Measurements from ENCODE around the gene ZNF2. TPM values are rescaled to one million over a fixed set of nuclear protein-coding genes. Genes with fewer than 3 reads are reported as not detected.

The ZNF2 gene
- total RNA-seq (2021) (2.4 to 3.5 TPM (median 3.4 TPM) in 3 replicates), Bru-seq, nascent RNA (percentile 71 among the genes with signal in this experiment)
- long read RNA-seq, experiment 1, transcript ZNF2-203 (5 exons, 2,601 nt): major isoform, 7 of 10 reads
- long read RNA-seq, experiment 1, partial matches to known transcripts: 1 of 10 reads
- long read RNA-seq, experiment 1, other reads (novel, unspliced or antisense): 2 of 10 reads
- long read RNA-seq, experiment 2, partial matches to known transcripts: 0 of 3 reads
- long read RNA-seq, experiment 2, other reads (novel, unspliced or antisense): 3 of 3 reads
- long read RNA-seq, experiment 3, partial matches to known transcripts: 0 of 1 reads
- long read RNA-seq, experiment 3, other reads (novel, unspliced or antisense): 0 of 1 reads

- peak; percentile 99 for ATAC-seq
- H3K4me3 Mint-ChIP-seq: peak within 1 kb of the TSS; percentile 98
- H3K27me3 Mint-ChIP-seq (ENCODE audit: low read depth): peaks cover 1% of the 10 kb centered on the region; the same call in 1 of the 2 replicates
- CTCF ChIA-PET: interaction anchor here (0.6 to 2.6 kb wide), 6 partner anchors 40 to 228 kb away, joined by 3 to 9 read pairs (median 4); no protein-coding TSS in a partner anchor
- DNase-seq (ENCODE audit: low spot score): peak; percentile 98
- POLR2A ChIA-PET: interaction anchor here (0.6 to 1.7 kb wide), 2 partner anchors 44 to 79 kb away, joined by 4 to 6 read pairs; partner anchors contain the start of gene MRPS5
- H3K4me1 Mint-ChIP-seq: peaks cover 20% of the 10 kb centered on the region
- no peaks in the 10 kb centered on the region for H3K36me3 Mint-ChIP-seq
- peak within 1 kb of the TSS; percentile 96 for H3K27ac Mint-ChIP-seq
- H3K9me3 Mint-ChIP-seq: no peaks in the 10 kb centered on the region
- TF ChIP-seq CREM (CRISPR knock-in tag; IDR thresholded peaks at IDR 0.05): peak; percentile 96
- TF ChIP-seq SP1 (CRISPR knock-in tag; conservative IDR thresholded peaks at IDR 0.05): peak; percentile 56; the same call in 1 of the 2 replicates
- peak; percentile 64 for TF ChIP-seq USF2 (CRISPR knock-in tag; IDR thresholded peaks at IDR 0.05)
- TF ChIP-seq E2F4 (CRISPR knock-in tag; IDR thresholded peaks at IDR 0.05; ENCODE audit: borderline replicate concordance, low read depth): no peak
- no peak for TF ChIP-seq ZSCAN18 (CRISPR knock-in tag; IDR thresholded peaks at IDR 0.05)
- 0 out of 2 replicates have a peak, but pooled peaks have one; percentile 16 for TF ChIP-seq FOXP1 (CRISPR knock-in tag; IDR thresholded peaks at IDR 0.05; ENCODE audit: borderline replicate concordance)
- no peak for TF ChIP-seq ZNF232 (CRISPR knock-in tag; IDR thresholded peaks at IDR 0.05)
- no peak for TF ChIP-seq NR3C1 (CRISPR knock-in tag; conservative IDR thresholded peaks at IDR 0.05; ENCODE audit: low read depth)
- no peak for TF ChIP-seq MLX (CRISPR knock-in tag; IDR thresholded peaks at IDR 0.05)
- 0 out of 2 replicates have a peak, but pooled peaks have one; percentile 79 for TF ChIP-seq SMAD3 (CRISPR knock-in tag; IDR thresholded peaks at IDR 0.05; ENCODE audit: borderline replicate concordance)
- TF ChIP-seq CTCF (IDR thresholded peaks at IDR 0.05): no peak
- peak; percentile 90 for TF ChIP-seq MAX (CRISPR knock-in tag; IDR thresholded peaks at IDR 0.05)
- peak; percentile 64; the same call in 1 of the 2 replicates for TF ChIP-seq USF1 (CRISPR knock-in tag; IDR thresholded peaks at IDR 0.05)
- peak; percentile 12; the same call in 1 of the 2 replicates for TF ChIP-seq ARID4B (CRISPR knock-in tag; IDR thresholded peaks at IDR 0.05; ENCODE audit: borderline replicate concordance)
- TF ChIP-seq ZBTB21 (CRISPR knock-in tag; IDR thresholded peaks at IDR 0.05; ENCODE audit: borderline replicate concordance): no peak
- no peak for TF ChIP-seq TCF7 (CRISPR knock-in tag; IDR thresholded peaks at IDR 0.05; ENCODE audit: low read depth)
- TF ChIP-seq NFE2L1 (CRISPR knock-in tag; IDR thresholded peaks at IDR 0.05): 0 out of 2 replicates have a peak, but pooled peaks have one; percentile 12
- peak; percentile 55; the same call in 1 of the 2 replicates for TF ChIP-seq JUN (CRISPR knock-in tag; IDR thresholded peaks at IDR 0.05)
- TF ChIP-seq EMX1 (CRISPR knock-in tag; IDR thresholded peaks at IDR 0.05): no peak
- TF ChIP-seq NFATC4 (CRISPR knock-in tag; IDR thresholded peaks at IDR 0.05): no peak
Measured at GRCh38 chr2:95165371-95166064, at the start of gene ZNF2. Gene ZNF2 (plus strand): TSS chr2:95165809. CDS start chr2:95176227, 10,418 bp downstream.
